ENCODE results near the gene VPS18.

GRCh38 chr15:40952901-40953712 lies 58.9 kb downstream of the VPS18 start, which contains the start of gene CHAC1:
- TF ChIP-seq, protein P1, sequence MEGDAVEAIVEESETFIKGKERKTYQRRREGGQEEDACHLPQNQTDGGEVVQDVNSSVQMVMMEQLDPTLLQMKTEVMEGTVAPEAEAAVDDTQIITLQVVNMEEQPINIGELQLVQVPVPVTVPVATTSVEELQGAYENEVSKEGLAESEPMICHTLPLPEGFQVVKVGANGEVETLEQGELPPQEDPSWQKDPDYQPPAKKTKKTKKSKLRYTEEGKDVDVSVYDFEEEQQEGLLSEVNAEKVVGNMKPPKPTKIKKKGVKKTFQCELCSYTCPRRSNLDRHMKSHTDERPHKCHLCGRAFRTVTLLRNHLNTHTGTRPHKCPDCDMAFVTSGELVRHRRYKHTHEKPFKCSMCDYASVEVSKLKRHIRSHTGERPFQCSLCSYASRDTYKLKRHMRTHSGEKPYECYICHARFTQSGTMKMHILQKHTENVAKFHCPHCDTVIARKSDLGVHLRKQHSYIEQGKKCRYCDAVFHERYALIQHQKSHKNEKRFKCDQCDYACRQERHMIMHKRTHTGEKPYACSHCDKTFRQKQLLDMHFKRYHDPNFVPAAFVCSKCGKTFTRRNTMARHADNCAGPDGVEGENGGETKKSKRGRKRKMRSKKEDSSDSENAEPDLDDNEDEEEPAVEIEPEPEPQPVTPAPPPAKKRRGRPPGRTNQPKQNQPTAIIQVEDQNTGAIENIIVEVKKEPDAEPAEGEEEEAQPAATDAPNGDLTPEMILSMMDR (IDR thresholded peaks at IDR 0.05): no peak
- no peak for TF ChIP-seq EZH2 (IDR thresholded peaks at IDR 0.05; ENCODE audit: borderline replicate concordance, insufficient read depth, low read depth, low read length, poor library complexity, severe bottlenecking)

Measured in B cell (primary cell).